Measurements from ENCODE around the gene MDFI.

MDFI gene

DNA sequence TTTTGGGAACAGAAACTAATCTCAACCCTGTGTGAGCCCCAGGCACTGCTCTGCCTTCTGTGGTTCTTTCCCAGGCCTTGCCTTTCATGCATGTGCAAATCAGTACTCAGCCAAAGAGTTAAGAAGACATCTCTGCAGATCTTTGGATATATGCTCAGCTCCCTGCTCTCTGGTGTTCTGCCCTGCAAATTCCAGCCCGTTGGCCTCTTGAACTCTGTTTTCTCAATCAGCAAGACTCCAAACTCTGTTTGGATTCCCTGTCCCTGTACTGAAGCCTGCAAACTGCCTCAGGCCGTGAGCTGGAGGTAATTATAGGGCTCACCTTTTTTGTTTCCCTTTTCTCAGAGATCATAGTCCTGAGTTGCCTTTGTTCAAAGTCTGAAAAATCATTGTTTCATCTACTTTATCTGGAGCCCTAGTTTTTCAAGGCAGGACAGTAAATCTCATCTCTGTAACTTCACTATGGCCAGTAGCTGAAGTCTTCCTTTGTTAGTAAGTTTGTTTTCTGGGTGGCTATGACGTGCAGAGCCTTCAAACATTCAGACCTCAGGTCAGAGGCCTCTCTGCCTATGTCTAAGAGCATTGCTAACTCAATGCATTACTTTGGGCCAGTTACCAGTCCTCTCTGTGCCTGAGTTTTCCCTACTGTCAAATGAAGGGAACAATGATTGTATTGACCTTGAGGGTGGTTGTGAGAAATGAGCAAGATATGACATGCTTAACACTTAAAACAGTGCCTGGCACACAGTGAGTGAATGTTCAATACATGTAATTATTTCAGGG lies 15.9 kb upstream of the MDFI start:
- TF ChIP-seq, protein P1, sequence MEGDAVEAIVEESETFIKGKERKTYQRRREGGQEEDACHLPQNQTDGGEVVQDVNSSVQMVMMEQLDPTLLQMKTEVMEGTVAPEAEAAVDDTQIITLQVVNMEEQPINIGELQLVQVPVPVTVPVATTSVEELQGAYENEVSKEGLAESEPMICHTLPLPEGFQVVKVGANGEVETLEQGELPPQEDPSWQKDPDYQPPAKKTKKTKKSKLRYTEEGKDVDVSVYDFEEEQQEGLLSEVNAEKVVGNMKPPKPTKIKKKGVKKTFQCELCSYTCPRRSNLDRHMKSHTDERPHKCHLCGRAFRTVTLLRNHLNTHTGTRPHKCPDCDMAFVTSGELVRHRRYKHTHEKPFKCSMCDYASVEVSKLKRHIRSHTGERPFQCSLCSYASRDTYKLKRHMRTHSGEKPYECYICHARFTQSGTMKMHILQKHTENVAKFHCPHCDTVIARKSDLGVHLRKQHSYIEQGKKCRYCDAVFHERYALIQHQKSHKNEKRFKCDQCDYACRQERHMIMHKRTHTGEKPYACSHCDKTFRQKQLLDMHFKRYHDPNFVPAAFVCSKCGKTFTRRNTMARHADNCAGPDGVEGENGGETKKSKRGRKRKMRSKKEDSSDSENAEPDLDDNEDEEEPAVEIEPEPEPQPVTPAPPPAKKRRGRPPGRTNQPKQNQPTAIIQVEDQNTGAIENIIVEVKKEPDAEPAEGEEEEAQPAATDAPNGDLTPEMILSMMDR (IDR thresholded peaks at IDR 0.05; ENCODE audit: control insufficient read depth, insufficient read depth, low read depth, low read length, missing control alignments): no peak
- H3K4me3 ChIP-seq (ENCODE audit: control insufficient read depth, low read depth, low read length): no peak overlapping the region
- DNase-seq (ENCODE audit: low read depth): no peak

DNA sequence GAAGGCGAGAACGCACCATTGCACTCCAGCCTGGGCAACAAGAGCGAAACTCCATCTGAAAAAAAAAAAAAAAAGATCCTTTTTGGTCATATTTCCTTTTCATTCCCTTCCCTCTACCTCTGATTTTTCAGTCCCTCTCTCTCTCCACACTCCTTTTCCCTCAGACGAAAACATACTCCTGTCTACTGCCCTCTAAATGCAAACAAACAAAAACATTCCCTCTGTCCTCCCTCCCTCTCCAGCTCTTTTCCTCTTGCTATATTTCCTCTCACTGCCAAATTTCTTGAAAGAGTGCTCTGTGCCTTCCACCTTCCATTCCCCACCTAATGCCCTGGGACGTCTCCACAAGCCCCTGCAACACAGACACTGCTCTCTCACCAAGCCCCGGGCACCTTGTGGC lies 14.9 kb upstream of the MDFI start:
- TF ChIP-seq, protein P1 (IDR thresholded peaks at IDR 0.05; ENCODE audit: control insufficient read depth, insufficient read depth, low read depth, low read length, missing control alignments): no peak
- no peak for DNase-seq (ENCODE audit: low read depth)
- no peak overlapping the region for H3K4me3 ChIP-seq (ENCODE audit: control insufficient read depth, low read depth, low read length)

DNA sequence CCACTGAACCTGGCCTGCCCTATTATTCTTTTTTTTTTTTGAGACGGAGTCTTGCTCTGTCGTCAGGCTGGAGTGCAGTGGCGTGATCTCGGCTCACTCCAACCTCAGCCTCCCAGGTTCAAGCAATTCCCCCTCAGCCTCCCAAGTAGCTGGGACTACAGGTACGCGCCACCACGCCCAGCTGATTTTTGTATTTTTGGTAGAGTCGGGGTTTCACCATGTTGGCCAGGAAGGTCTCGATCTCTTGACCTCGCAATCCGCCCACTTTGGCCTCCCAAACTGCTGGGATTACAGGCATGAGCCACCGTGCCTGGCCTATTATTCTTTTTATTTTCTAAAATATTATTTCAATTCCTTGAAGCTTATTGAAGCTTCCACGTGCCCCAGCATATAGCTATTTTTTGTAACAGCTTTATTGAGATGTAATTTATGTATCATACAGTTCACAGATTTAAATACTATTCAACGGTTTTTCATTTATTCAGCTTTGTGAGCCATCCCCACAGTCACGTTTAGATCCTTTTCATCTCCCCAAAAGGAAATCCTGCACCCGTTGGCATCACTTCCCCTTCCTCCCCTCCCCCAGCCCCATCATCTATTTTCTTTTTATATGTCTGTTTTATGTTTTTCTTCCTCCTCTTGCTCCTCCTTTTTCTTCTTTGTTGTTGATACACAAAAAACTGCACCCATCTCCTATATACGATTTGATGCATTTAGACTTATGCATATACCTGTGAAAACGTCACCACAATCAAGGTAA lies 13.5 kb upstream of the MDFI start:
- no peak overlapping the region for H3K4me3 ChIP-seq (ENCODE audit: control insufficient read depth, low read depth, low read length)
- TF ChIP-seq, protein P1 (IDR thresholded peaks at IDR 0.05; ENCODE audit: control insufficient read depth, insufficient read depth, low read depth, low read length, missing control alignments): no peak
- no peak for DNase-seq (ENCODE audit: low read depth)

DNA sequence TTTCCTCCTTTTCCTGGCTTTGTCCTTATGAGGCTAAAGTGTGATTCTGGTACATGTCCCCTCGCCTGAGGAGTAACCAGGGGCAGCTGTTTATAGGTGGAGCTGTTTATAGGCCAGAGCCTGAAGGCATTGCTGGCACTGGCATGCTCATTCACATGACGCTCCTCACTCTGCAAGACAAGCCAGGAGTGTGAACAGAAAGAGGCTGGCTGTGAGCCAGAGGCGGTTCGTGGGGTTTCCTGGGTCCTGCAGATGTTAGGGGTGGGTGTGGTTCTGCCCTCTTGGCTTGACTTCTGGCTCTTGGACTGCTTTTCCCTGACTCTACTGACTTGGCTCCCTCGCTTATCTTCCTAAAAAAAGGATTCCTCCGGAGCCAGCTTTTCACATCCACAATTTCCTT lies 12.8 kb upstream of the MDFI start:
- H3K4me3 ChIP-seq (ENCODE audit: control insufficient read depth, low read depth, low read length): no peak overlapping the region
- no peak for DNase-seq (ENCODE audit: low read depth)
- TF ChIP-seq, protein P1 (IDR thresholded peaks at IDR 0.05; ENCODE audit: control insufficient read depth, insufficient read depth, low read depth, low read length, missing control alignments): no peak

DNA sequence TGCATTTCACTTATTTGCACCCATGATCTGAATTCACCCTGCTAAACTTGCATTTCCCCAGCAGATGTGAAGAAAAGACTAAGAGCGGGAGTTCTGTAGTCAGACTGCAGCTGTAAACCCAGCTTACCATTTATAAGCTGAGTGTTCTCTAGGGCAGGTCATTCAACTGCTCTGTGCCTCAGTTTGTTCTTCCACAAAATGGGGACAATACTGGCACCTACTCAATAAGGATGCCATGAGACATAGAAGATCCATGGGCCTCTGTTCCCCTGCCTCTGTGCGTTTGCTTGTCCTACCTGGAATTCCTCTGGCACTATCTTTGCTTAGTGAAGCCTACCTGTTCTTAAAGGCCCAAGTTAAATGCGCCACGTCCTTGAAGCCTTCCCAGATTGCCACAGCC lies 12.2 kb upstream of the MDFI start:
- DNase-seq (ENCODE audit: low read depth): no peak
- H3K4me3 ChIP-seq (ENCODE audit: control insufficient read depth, low read depth, low read length): no peak overlapping the region
- TF ChIP-seq, protein P1 (IDR thresholded peaks at IDR 0.05; ENCODE audit: control insufficient read depth, insufficient read depth, low read depth, low read length, missing control alignments): no peak

DNA sequence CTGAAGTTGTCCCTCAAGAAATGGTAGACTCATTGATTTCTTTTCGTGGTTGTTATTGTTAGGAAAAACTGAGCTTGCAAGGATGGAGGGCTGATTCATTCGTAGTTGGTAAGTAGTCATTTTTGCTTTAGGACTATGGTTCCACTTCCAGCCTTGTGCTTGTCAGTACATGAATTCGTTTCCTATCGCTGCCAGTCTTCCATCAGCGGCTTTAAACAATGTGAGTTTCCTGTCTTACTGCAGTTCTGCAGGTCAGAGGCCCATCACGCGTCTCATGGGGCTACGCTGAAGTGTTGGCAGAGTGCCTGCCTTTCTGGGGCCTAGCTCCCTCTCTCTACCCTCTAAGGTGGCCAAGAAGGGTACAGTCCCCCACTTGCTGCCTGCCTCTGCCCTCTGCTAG lies 11.4 kb upstream of the MDFI start:
- H3K4me3 ChIP-seq (ENCODE audit: control insufficient read depth, low read depth, low read length): no peak overlapping the region
- TF ChIP-seq, protein P1 (IDR thresholded peaks at IDR 0.05; ENCODE audit: control insufficient read depth, insufficient read depth, low read depth, low read length, missing control alignments): no peak
- no peak for DNase-seq (ENCODE audit: low read depth)

Data from AG09309 (cell line).